ENCODE results near the gene CMIP.

DNA sequence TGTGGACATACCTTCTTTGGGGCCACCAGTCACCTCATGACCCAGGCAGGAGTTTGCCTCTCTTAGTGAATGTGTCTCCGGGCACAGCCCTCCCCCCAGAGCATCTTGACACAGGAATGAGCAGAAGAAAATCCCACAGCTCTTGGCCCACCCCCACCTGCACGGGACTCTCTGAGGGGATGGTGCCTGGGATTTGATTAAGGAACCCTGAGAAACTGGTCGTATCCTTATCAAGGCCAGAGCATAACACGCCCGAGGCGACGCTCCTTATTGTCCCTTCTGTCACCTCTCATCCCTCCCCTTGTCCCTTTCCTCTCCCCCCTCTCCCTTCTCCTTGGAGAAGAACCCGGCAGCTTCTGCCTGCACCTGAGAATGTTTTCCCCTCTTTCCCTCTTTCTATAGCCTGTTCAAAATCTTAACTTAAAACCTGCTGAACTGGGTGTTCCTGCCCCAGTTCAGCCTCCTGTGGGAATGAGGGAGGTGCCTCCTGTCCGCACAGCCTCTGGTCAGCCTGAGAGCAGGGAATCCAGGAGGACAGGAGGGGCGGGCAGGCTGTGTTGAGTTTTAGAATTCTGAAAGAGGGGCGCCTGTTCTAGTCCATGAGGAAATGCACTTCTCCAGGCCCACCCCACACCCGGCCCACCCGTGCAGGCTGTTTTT, 193.8 kb downstream of the CMIP start:
- TF ChIP-seq CTCF (IDR thresholded peaks at IDR 0.05) (no peak), POLR2A (IDR thresholded peaks at IDR 0.05) (no peak)

Data from Peyer's patch (tissue), 4 donors.